ENCODE data around the gene ADAM12. TPM values are rescaled to one million over a fixed set of nuclear protein-coding genes. Genes with fewer than 3 reads are reported as not detected.

ADAM12 gene
- total RNA-seq, 1 experiment from 2014 or later = not detected

GRCh38 chr10:126118476-126118875 is 269.8 kb downstream of the ADAM12 start:
- CTCF ChIA-PET = no interaction called here

DNA sequence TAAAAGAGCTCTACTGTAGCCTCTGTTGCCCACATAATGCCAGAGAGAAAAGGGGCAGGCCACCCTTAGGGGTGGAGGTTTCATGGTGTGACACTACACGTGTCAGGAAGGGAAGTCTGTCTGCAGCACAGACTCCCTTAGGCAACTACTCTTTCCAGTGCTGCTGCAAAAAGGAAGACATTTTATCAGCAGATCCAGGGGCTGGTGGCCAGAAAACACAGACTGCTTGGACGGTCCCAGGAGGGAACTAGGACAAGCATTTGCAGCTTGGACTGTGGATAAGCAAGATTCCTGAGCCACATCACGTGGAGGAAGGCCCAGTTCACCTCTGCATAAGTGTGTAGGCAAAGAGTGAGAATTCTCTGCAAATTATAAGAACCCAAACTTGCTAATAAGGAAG is 271.1 kb downstream of the ADAM12 start:
- DNase-seq = no peak
- H3K27me3 Mint-ChIP-seq (ENCODE audit: unreplicated experiment) = no peaks in the 10 kb centered on the region
- H3K4me3 Mint-ChIP-seq (ENCODE audit: low read depth, unreplicated experiment) = no peak overlapping the region
- H3K4me1 Mint-ChIP-seq (ENCODE audit: low read depth, unreplicated experiment) = no peaks in the 10 kb centered on the region
- no peak for TF ChIP-seq CTCF (IDR thresholded peaks at IDR 0.05; ENCODE audit: unreplicated experiment)
- BruUV-seq (replicated peaks) = no TSS peak
- intact Hi-C loops (cut with micrococcal nuclease; ENCODE audit: unreplicated experiment) = no loop called here
- CTCF ChIA-PET = interaction anchor here (0.7 kb wide), 1 partner anchor 387 kb away, joined by 5 read pairs; no protein-coding TSS in a partner anchor
- H3K9me3 Mint-ChIP-seq (ENCODE audit: low read depth, unreplicated experiment) = peaks cover 4% of the 10 kb centered on the region
- H3K36me3 Mint-ChIP-seq (ENCODE audit: insufficient read depth, unreplicated experiment) = peaks cover 7% of the 10 kb centered on the region
- H3K27ac Mint-ChIP-seq (ENCODE audit: unreplicated experiment) = no peak overlapping the region

More at GRCh38 chr10:126118476-126118875, 269.8 kb downstream of the ADAM12 start:
- DNase-seq = no peak
- Mint-ChIP-seq H3K27ac (ENCODE audit: unreplicated experiment) (no peak overlapping the region), H3K4me3 (ENCODE audit: low read depth, unreplicated experiment) (no peak overlapping the region), H3K27me3 (ENCODE audit: unreplicated experiment) (no peaks in the 10 kb centered on the region), H3K36me3 (ENCODE audit: insufficient read depth, unreplicated experiment) (peaks cover 7% of the 10 kb centered on the region), H3K4me1 (ENCODE audit: low read depth, unreplicated experiment) (no peaks in the 10 kb centered on the region), H3K9me3 (ENCODE audit: low read depth, unreplicated experiment) (peaks cover 2% of the 10 kb centered on the region)
- BruUV-seq (replicated peaks) = no TSS peak
- no peak for TF ChIP-seq CTCF (IDR thresholded peaks at IDR 0.05; ENCODE audit: unreplicated experiment)
- intact Hi-C loops (cut with micrococcal nuclease; ENCODE audit: unreplicated experiment) = no loop called here

DNA sequence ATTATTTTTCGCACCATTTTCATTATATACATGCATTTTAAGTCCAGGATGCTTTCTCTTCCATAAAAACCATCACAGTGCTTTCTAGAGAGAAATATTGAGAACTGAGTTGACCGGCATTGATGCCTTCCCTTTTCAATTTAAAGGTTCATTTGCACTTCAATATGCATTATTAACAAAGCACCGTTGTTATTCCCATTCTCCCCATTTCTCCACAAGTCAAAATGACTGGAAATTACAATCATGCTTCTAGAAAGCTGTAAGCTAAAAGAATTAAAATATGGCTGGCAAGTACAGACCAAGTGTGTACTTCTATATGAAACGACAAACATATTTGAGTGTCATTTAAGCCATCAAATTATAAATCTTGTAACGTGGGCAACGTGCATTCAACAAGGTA is 272.4 kb downstream of the ADAM12 start:
- DNase-seq = no peak
- Mint-ChIP-seq H3K27me3 (ENCODE audit: unreplicated experiment) (peaks cover under 1% of the 10 kb centered on the region), H3K27ac (ENCODE audit: unreplicated experiment) (no peak overlapping the region), H3K4me3 (ENCODE audit: low read depth, unreplicated experiment) (no peak overlapping the region), H3K36me3 (ENCODE audit: insufficient read depth, unreplicated experiment) (peaks cover 7% of the 10 kb centered on the region), H3K9me3 (ENCODE audit: low read depth, unreplicated experiment) (peaks cover 4% of the 10 kb centered on the region), H3K4me1 (ENCODE audit: low read depth, unreplicated experiment) (no peaks in the 10 kb centered on the region)
- no TSS peak for BruUV-seq (replicated peaks)
- no peak for TF ChIP-seq CTCF (IDR thresholded peaks at IDR 0.05; ENCODE audit: unreplicated experiment)
- intact Hi-C loops (cut with micrococcal nuclease; ENCODE audit: unreplicated experiment) = no loop called here
- CTCF ChIA-PET = no interaction called here

DNA sequence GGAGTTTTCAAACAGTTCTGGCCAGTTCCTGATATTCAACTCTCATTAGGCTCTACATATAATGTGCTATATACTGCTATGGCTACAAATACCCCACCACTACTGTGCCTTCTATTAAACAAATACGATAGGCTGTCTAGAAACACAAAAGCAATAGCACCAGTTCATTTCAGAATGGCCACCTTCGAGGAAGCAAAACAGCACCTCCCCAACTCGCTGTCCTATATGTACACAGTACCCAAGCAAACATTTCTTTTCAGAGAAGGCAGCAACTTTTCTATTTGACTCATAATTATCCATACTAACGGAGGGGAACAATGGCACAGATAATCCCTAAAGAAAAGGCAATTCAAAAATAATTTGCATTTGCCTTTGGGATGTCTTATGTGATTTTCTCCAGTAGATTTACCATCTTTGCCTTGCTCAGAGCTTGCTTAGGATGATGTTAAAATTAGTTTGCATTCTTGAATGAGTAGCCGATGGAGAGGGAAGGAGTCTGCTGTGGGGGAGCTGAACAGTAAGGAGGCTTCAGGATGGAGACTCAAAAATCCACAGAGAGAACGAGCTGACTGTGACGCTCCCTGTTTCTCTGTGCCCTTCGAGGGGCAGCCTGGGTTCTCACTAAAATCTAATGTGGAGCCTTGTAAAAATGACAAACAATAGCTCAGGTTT is 273.3 kb downstream of the ADAM12 start:
- DNase-seq = no peak
- H3K36me3 Mint-ChIP-seq (ENCODE audit: insufficient read depth, unreplicated experiment) = peaks cover 7% of the 10 kb centered on the region
- no TSS peak for BruUV-seq (replicated peaks)
- H3K4me1 Mint-ChIP-seq (ENCODE audit: low read depth, unreplicated experiment) = peaks cover 6% of the 10 kb centered on the region
- CTCF ChIA-PET = no interaction called here
- H3K4me3 Mint-ChIP-seq (ENCODE audit: low read depth, unreplicated experiment) = no peak overlapping the region
- intact Hi-C loops (cut with micrococcal nuclease; ENCODE audit: unreplicated experiment) = no loop called here
- peaks cover 9% of the 10 kb centered on the region for H3K27me3 Mint-ChIP-seq (ENCODE audit: unreplicated experiment)
- H3K27ac Mint-ChIP-seq (ENCODE audit: unreplicated experiment) = no peak overlapping the region
- H3K9me3 Mint-ChIP-seq (ENCODE audit: low read depth, unreplicated experiment) = peaks cover 2% of the 10 kb centered on the region
- no peak for TF ChIP-seq CTCF (IDR thresholded peaks at IDR 0.05; ENCODE audit: unreplicated experiment)

Data from Calu3 (cell line).